Measurements from ENCODE around the gene MCOLN1.
A peak's percentile ranks its signal among the peaks of the same experiment; 100 is the strongest.

The MCOLN1 gene

GRCh38 chr19:7488736-7489353, 33.6 kb upstream of the MCOLN1 start, which contains the start of gene PEX11G:
Gene PEX11G, minus strand, starts transcription at chr19:7489035. Its CDS starts 25 bp downstream, at chr19:7489010.
- H3K27ac ChIP-seq = peak within 1 kb of the TSS; percentile 76 to 87
- TF ChIP-seq CTCF (IDR thresholded peaks at IDR 0.05) = no peak
- peak; percentile 90 for DNase-seq (ENCODE audit: low spot score)

GRCh38 chr19:7489609-7490044, 32.8 kb upstream of the MCOLN1 start:
- no peak overlapping the region for H3K27ac ChIP-seq
- DNase-seq (ENCODE audit: low spot score) = no peak
- TF ChIP-seq CTCF (IDR thresholded peaks at IDR 0.05) = no peak
- peak overlapping the region; percentile 69 for H3K4me3 ChIP-seq

More at GRCh38 chr19:7488736-7489353, 33.6 kb upstream of the MCOLN1 start, which contains the start of gene PEX11G:
- peak within 1 kb of the TSS; percentile 69 for H3K4me3 ChIP-seq

- no peak for DNase-seq (ENCODE audit: low spot score)
- no peak overlapping the region for H3K27ac ChIP-seq
- no peak overlapping the region for H3K4me3 ChIP-seq
- no peak for TF ChIP-seq CTCF (IDR thresholded peaks at IDR 0.05)
These were observed 30.3 kb upstream of the MCOLN1 start for GRCh38 chr19:7492142-7492541.

- H3K4me3 ChIP-seq = no peak overlapping the region
- H3K27ac ChIP-seq = no peak overlapping the region
- no peak for DNase-seq (ENCODE audit: low spot score)
- TF ChIP-seq CTCF (IDR thresholded peaks at IDR 0.05) = no peak
These were observed 29.9 kb upstream of the MCOLN1 start for GRCh38 chr19:7492558-7492957.

GRCh38 chr19:7494416-7495098, 27.9 kb upstream of the MCOLN1 start:
- no peak for TF ChIP-seq CTCF (IDR thresholded peaks at IDR 0.05)
- Histone ChIP-seq H3K27ac (peak overlapping the region; percentile 42 to 79), H3K4me3 (peak overlapping the region; percentile 11)
- no peak for DNase-seq (ENCODE audit: low spot score)

GRCh38 chr19:7497292-7497691, 25.1 kb upstream of the MCOLN1 start:
- no peak overlapping the region for H3K27ac ChIP-seq
- TF ChIP-seq CTCF (IDR thresholded peaks at IDR 0.05) = no peak
- H3K4me3 ChIP-seq = no peak overlapping the region
- DNase-seq (ENCODE audit: low spot score) = no peak
